WTC11 (cell line): ENCODE data around the gene GPATCH2L. TPM values are rescaled to one million over a fixed set of nuclear protein-coding genes. Genes with fewer than 3 reads are reported as not detected.

ENCODE experiments used
- ATAC-seq: fragments of 200-7000 bp; cut with Tn5 transposase; 2 replicates; pipeline ENCODE4 v1.10.0; 2021; ENCODE audit warnings: mild to moderate bottlenecking, moderate library complexity
- CTCF ChIA-PET: fragments of 300-600 bp; sonication (Branson Sonifier 250); formaldehyde crosslinking; loops from one replicate; lab custom pipeline; 2021; ENCODE audit warnings: antibody characterized with exemption; lab: Charles Lee
- POLR2A ChIA-PET: fragments of 350-600 bp; sonication (Branson Sonifier 250); formaldehyde crosslinking; loops from one replicate; lab custom pipeline; 2021; ENCODE audit warnings: antibody characterized with exemption; lab: Charles Lee
- DNase-seq: peaks from one replicate; pipeline ENCODE4 v3.0.0; 2021; ENCODE audit warnings: low spot score
- H3K27ac Mint-ChIP-seq: 2 replicates; pipeline ENCODE4 v1.8.0; 2021; ENCODE audit warnings: mixed read lengths
- H3K27me3 Mint-ChIP-seq: 2 replicates; pipeline ENCODE4 v1.8.0; 2021; ENCODE audit warnings: low read depth, mild to moderate bottlenecking, moderate library complexity, mixed read lengths
- H3K36me3 Mint-ChIP-seq: 2 replicates; pipeline ENCODE4 v1.8.0; 2021; ENCODE audit warnings: mixed read lengths
- H3K4me1 Mint-ChIP-seq: 2 replicates; pipeline ENCODE4 v1.8.0; 2022; ENCODE audit warnings: mixed read lengths
- H3K4me3 Mint-ChIP-seq: 2 replicates; pipeline ENCODE4 v1.8.0; 2021; ENCODE audit warnings: mild to moderate bottlenecking, moderate library complexity, mixed read lengths
- H3K9me3 Mint-ChIP-seq: 2 replicates; pipeline ENCODE4 v1.8.0; 2021; ENCODE audit warnings: mixed read lengths
- AFF4 ChIP-seq: sonication (generic); formaldehyde crosslinking; IDR thresholded peaks from 2 replicates; pipeline ENCODE4 v1.8.1; 2023; ENCODE audit warnings: mild to moderate bottlenecking, missing genetic modification reagents, borderline replicate concordance
- ARID4B ChIP-seq: sonication (generic); formaldehyde crosslinking; IDR thresholded peaks from 2 replicates; pipeline ENCODE4 v1.8.0; 2023; ENCODE audit warnings: missing genetic modification reagents, mild to moderate bottlenecking, borderline replicate concordance
- ATF2 ChIP-seq: sonication (generic); formaldehyde crosslinking; IDR thresholded peaks from 2 replicates; pipeline ENCODE4 v1.8.1; 2022; ENCODE audit warnings: low read depth, missing genetic modification reagents, borderline replicate concordance
- CREM ChIP-seq: sonication (generic); formaldehyde crosslinking; IDR thresholded peaks from 2 replicates; pipeline ENCODE4 v1.8.1; 2022; ENCODE audit warnings: mild to moderate bottlenecking, missing genetic modification reagents, moderate library complexity
- E2F5 ChIP-seq: sonication (generic); formaldehyde crosslinking; IDR thresholded peaks from 2 replicates; pipeline ENCODE4 v1.8.1; 2022; ENCODE audit warnings: mild to moderate bottlenecking, moderate library complexity, missing genetic modification reagents
- ERG ChIP-seq: fragments of 250-450 bp; sonication (Bioruptor Pico); IDR thresholded peaks from 2 replicates; pipeline ENCODE4 v1.8.0; 2021; ENCODE audit warnings: mild to moderate bottlenecking
- ESRRA ChIP-seq: sonication (generic); formaldehyde crosslinking; IDR thresholded peaks from 2 replicates; pipeline ENCODE4 v1.8.1; 2022; ENCODE audit warnings: mild to moderate bottlenecking, missing genetic modification reagents, borderline replicate concordance
- HMGA2 ChIP-seq: fragments of 250-450 bp; sonication (Bioruptor Pico); IDR thresholded peaks from 2 replicates; pipeline ENCODE4 v1.4.0; 2021; ENCODE audit warnings: mild to moderate bottlenecking, moderate library complexity
- MYBL2 ChIP-seq: sonication (generic); formaldehyde crosslinking; IDR thresholded peaks from 2 replicates; pipeline ENCODE4 v1.8.1; 2023; ENCODE audit warnings: mild to moderate bottlenecking, moderate library complexity, missing genetic modification reagents
- NFATC4 ChIP-seq: fragments of 250-450 bp; sonication (Bioruptor Pico); IDR thresholded peaks from 2 replicates; pipeline ENCODE4 v1.9.0; 2021; ENCODE audit warnings: mild to moderate bottlenecking
- RELA ChIP-seq: sonication (generic); formaldehyde crosslinking; IDR thresholded peaks from 2 replicates; pipeline ENCODE4 v1.8.1; 2022; ENCODE audit warnings: missing genetic modification reagents, mild to moderate bottlenecking, borderline replicate concordance
- TCF7 ChIP-seq: sonication (generic); formaldehyde crosslinking; IDR thresholded peaks from 2 replicates; pipeline ENCODE4 v1.8.0; 2022; ENCODE audit warnings: mild to moderate bottlenecking, low read depth, missing genetic modification reagents, moderate library complexity
- TEAD4 ChIP-seq: sonication (generic); formaldehyde crosslinking; IDR thresholded peaks from 2 replicates; pipeline ENCODE4 v1.8.0; 2022; ENCODE audit warnings: mild to moderate bottlenecking, missing genetic modification reagents
- ZNF138 ChIP-seq: sonication (generic); formaldehyde crosslinking; conservative IDR thresholded peaks from 2 replicates; pipeline ENCODE4 v1.8.1; 2022; ENCODE audit warnings: mild to moderate bottlenecking, moderate library complexity, missing genetic modification reagents
- ZNF317 ChIP-seq: sonication (generic); formaldehyde crosslinking; IDR thresholded peaks from 2 replicates; pipeline ENCODE4 v1.8.1; 2023; ENCODE audit warnings: low read depth, mild to moderate bottlenecking, moderate library complexity, missing genetic modification reagents, borderline replicate concordance
- total RNA-seq: library from RNA; stranded (reverse); gene quantifications from 3 replicates; pipeline ENCODE4 v1.2.3, GENCODE V29; 2021
- TF ChIP-seq, protein P1 (sequence below): fragments of 250-450 bp; sonication (Bioruptor Pico); IDR thresholded peaks from 2 replicates; pipeline ENCODE4 v2.1.2; 2022; ENCODE audit warnings: mild to moderate bottlenecking, moderate library complexity
- TF ChIP-seq, protein P2 (sequence below): sonication (generic); formaldehyde crosslinking; conservative IDR thresholded peaks from 2 replicates; pipeline ENCODE4 v1.8.1; 2022; ENCODE audit warnings: mild to moderate bottlenecking, missing genetic modification reagents

The GPATCH2L gene
- total RNA-seq, 1 experiment from 2014 or later: 67.2 TPM

GRCh38 chr14:76134231-76134630 is 17.5 kb upstream of the GPATCH2L start:
- ChIA-PET POLR2A (no interaction called here), CTCF (interaction anchor here (1.2 kb wide), 1 partner anchor 253 kb away, joined by 4 read pairs; no protein-coding TSS in a partner anchor)
- DNase-seq: no peak
- Mint-ChIP-seq H3K36me3 (no peaks in the 10 kb centered on the region), H3K27me3 (peaks cover 81% of the 10 kb centered on the region), H3K4me1 (peaks cover 32% of the 10 kb centered on the region), H3K27ac (no peak overlapping the region)
- no peak for TF ChIP-seq RELA (CRISPR knock-in tag)
- no peak for TF ChIP-seq HMGA2 (CRISPR knock-in tag)
- TF ChIP-seq, protein P1, sequence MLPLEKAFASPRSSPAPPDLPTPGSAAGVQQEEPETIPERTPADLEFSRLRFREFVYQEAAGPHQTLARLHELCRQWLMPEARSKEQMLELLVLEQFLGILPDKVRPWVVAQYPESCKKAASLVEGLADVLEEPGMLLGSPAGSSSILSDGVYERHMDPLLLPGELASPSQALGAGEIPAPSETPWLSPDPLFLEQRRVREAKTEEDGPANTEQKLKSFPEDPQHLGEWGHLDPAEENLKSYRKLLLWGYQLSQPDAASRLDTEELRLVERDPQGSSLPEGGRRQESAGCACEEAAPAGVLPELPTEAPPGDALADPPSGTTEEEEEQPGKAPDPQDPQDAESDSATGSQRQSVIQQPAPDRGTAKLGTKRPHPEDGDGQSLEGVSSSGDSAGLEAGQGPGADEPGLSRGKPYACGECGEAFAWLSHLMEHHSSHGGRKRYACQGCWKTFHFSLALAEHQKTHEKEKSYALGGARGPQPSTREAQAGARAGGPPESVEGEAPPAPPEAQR (CRISPR knock-in tag): no peak
- no peak for TF ChIP-seq ZNF317 (CRISPR knock-in tag)
- TF ChIP-seq TEAD4 (CRISPR knock-in tag): no peak
- no peak for TF ChIP-seq ESRRA (CRISPR knock-in tag)
- no peak for TF ChIP-seq AFF4
- TF ChIP-seq E2F5: no peak
- TF ChIP-seq MYBL2 (CRISPR knock-in tag): no peak
- no peak for TF ChIP-seq ZNF138 (CRISPR knock-in tag)
- no peak for TF ChIP-seq ATF2 (CRISPR knock-in tag)
- TF ChIP-seq NFATC4 (CRISPR knock-in tag): no peak
- TF ChIP-seq, protein P2, sequence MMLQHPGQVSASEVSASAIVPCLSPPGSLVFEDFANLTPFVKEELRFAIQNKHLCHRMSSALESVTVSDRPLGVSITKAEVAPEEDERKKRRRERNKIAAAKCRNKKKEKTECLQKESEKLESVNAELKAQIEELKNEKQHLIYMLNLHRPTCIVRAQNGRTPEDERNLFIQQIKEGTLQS: no peak
- TF ChIP-seq ERG: no peak
- no peak for TF ChIP-seq TCF7 (CRISPR knock-in tag)
- TF ChIP-seq CREM (CRISPR knock-in tag): no peak
- no peak for TF ChIP-seq ARID4B (CRISPR knock-in tag)
- TF ChIP-seq, all 79 proteins: peak for 0
- ATAC-seq: no peak
- no peaks in the 10 kb centered on the region for H3K9me3 Mint-ChIP-seq
- H3K4me3 Mint-ChIP-seq: no peak overlapping the region
